ENCODE data around the gene LAMA5.

The LAMA5 gene

GRCh38 chr20:62314711-62315302 is 52.3 kb downstream of the LAMA5 start:
- no peak for DNase-seq

DNA sequence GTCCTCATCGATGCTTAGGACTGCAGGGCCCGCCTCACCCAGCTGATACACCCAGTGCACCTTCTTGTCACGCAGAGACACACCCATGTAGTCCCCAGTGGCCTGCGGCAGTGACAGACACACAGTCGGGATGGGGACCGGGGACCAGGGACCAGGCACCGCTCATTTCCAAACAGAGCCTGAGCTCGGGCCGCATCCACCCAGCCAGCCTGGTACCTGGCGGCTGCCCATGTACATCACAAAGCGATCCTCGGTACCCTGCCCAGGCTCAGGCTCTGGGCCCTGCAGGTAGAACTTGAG is 52.8 kb downstream of the LAMA5 start:
- DNase-seq, result no peak

DNA sequence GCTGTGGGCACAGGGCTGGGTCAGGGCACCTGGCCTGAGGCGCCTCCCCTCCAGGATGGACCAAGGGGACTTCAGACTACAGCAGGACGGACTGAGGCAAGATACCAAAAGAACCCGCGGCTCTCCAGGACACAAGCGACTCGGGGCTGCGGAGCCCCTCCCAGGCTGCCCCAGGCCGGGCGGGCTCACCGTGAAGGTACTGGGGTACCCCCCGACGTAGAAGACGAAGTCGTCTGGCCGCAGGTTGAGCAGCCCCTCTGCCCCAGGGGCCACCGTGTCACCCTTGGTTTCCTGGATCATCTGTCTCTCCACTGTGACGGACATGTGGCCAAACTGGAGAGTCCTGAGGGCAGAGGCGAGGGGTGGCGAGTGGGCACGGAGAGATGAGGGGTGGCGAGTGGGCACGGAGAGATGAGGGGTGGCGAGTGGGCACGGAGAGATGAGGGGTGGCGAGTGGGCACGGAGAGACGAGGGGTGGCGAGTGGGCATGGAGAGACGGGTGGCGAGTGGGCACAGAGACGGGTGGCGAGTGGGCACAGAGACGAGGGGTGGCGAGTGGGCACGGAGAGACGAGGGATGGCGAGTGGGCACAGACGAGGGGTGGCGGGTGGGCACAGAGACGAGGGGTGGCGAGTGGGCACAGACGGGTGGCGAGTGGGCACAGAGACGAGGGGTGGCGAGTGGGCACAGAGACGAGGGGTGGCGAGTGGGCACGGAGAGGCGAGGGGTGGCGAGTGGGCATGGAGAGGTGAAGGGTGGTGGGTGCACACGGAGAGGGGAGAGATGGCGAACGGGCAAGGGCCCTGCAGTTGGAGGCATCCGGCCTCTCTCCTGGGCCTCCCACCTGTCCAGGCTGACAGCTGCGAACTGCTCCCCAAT is 53.4 kb downstream of the LAMA5 start:
- DNase-seq, result no peak

- DNase-seq, result no peak
Observed at GRCh38 chr20:62313021-62313420, 54.1 kb downstream of the LAMA5 start.

- DNase-seq, result no peak
Observed at GRCh38 chr20:62312662-62312977, 54.5 kb downstream of the LAMA5 start.

- no peak for DNase-seq
Observed at GRCh38 chr20:62311832-62312661, 55.1 kb downstream of the LAMA5 start.

DNA sequence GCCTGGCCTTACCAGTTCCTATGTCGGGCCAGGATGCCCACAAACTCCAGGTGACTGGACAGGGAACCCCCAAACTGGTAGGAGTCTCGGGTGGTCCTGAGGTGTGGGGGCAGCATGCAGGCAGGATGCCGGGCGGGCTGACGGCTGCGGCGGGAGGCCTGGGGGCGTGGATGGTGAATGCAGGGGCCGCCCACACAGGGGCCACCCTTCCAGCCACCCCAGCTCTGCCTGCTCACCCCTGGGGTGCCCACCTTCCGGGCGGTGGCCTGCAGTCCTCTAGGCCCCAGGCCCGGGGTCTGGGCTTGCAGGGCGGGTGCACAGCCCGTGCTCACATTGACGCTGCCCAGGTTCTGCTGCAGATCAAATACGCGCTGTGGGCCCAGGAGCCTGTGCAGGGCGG is 56.0 kb downstream of the LAMA5 start:
- no peak for DNase-seq

DNA sequence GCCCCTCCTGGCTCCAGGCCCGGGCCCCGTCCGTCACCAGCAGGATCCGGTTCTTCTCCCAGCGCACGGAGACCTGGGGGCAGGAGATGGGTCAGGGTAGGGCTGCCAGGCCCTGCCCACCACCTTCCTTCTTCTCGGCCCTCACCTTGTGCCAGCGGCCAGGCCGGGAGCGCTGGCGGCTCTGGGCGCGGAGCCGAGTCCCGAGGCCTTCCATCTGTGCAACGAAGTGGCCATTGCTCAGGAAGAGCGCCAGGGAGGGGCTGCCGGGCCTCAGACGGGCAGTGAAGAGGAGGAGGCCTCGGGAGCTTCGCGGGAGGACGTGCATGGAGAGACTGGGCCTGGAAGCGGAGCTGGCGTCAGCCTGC is 56.4 kb downstream of the LAMA5 start:
- no peak for DNase-seq

DNA sequence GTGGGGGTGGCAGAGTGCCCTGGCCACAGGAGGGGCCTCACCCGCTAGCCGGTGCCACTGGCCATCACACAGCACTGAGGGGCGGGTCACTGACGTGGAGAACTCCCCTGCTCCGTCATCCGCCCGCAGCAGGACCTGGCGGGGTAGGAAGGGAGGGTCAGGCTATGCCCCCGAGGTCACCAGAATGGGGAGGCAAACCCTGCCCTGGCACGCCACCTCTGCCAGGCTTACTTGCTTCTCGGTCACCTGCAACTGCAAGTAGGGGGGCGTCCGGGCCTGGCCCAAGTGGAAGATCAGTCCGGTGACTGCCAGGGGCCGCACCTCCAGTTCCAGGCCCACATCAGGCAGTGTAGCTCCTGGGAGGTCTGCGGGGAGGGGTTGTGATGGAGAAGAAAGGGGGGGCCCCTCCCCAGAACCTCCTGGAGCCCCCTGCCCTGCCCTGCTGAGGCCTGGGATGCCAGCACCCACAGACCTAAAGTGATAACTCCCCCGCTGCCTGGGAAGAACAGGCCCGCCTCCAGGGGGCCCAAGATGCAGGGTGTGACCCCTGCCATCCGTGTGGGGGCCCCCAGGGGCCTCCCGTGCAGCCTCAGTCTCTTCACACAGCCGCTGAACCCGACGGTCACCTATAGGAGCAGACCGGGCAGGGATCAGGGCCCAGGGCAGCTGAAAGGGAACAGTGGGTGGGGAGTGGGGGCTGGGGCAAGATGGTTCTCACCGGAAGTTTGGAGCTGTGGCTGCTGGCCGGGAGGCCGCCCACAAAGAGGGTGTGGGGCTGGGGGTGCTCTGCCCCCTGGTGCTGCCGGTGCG is 57.0 kb downstream of the LAMA5 start:
- no peak for DNase-seq

GRCh38 chr20:62309198-62309944 is 57.7 kb downstream of the LAMA5 start:
- DNase-seq, result no peak

DNA sequence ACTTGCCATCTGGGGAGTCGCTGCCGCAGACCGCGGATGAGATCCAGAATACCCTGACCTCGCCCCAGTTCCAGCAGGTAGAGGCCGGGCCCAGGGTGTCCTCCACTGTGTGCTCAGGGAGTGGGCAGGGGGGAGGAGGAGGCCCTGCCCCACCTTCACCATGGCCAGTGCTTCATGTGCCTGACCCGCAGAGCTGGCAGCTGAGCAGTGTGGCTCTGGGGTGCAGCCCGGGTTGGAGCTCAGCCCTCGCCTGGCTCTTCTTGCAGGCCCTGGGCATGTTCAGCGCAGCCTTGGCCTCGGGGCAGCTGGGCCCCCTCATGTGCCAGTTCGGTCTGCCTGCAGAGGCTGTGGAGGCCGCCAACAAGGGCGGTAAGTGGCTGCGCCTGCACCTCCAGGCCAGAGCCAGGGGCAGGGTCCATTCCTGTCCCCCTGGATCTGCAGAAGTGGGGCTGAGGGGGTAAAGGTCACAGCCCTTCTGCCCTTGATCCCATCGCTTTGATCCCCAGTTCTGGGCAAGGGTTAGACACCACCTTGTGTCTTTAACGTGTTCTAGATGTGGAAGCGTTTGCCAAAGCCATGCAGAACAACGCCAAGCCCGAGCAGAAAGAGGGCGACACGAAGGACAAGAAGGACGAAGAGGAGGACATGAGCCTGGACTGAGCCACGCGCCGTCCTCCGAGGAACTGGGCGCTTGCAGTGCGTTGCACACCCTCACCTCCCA is 58.9 kb downstream of the LAMA5 start:
- DNase-seq, result no peak

DNA sequence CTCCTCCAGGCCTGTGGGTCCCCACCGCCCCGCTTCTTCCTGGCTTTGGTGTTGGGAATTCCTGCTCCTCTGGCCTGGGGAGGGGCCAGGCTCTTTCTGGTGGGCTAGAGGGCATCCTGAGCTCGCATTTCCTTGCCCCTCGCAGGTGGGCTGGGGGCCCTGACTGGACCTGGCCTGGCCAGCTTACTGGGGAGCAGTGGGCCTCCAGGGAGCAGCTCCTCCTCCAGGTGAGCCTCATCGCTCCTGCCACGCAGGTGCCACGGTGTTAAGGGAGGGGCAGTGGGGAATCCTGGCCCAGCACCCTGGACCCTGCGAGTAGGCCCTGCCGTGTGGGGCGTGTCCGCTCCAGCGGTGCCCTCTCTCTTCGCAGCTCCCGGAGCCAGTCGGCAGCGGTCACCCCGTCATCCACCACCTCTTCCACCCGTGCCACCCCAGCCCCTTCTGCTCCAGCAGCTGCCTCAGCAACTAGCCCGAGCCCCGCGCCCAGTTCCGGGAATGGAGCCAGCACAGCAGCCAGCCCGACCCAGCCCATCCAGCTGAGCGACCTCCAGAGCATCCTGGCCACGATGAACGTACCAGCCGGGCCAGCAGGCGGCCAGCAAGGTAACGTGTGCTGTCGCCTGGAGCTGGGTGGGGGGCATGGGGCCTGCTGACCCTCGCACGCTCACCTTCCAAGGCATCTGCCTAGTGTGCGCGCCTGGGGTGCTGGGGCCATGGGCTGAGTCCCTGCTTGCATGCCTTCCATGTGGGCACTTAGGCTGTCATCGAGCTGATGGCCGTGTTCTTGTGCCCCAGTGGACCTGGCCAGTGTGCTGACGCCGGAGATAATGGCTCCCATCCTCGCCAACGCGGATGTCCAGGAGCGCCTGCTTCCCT is 59.6 kb downstream of the LAMA5 start:
- DNase-seq, result no peak

- no peak for DNase-seq
Observed at GRCh38 chr20:62306414-62307187, 60.5 kb downstream of the LAMA5 start.

GRCh38 chr20:62305765-62306413 is 61.2 kb downstream of the LAMA5 start:
- DNase-seq, result no peak

DNA sequence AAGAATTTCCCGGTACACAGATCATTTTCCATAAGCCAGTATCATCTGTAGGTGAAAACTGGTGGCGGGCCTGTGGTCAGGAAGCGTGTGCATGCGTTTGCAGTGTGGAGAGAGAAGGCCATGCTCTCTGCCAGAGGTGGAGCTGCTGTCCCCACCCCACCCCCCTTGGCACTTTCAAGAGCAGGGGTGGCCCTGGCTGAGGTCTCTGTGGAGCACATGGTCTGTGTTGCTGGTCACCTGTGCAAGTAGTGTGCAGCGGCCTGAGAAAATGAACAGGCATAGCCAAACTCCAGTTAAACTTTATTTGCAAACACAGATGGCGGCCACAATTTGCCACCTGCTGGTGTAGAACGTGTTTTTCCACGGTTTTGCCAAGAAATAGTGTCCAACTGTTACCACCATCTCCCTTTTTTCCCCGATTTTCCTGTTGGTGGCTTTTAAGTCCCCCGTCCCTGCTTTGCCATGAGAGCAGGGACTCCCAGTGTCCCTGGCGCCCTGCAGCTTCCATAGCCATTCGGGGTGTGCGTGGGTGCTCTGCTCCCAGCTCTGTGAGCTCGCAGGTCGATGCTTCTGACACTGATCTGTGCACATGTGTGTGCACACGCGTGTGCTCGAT is 61.9 kb downstream of the LAMA5 start:
- no peak for DNase-seq

GRCh38 chr20:62304331-62305148 is 62.6 kb downstream of the LAMA5 start:
- DNase-seq, result no peak

- peak; percentile 45 for DNase-seq
Observed at GRCh38 chr20:62303340-62304226, 63.5 kb downstream of the LAMA5 start.
